ENCODE data around the gene RITA1.

GRCh38 chr12:113221181-113221996 is 35.9 kb downstream of the RITA1 start, which contains the start of gene TPCN1:
- TF ChIP-seq POLR2A (IDR thresholded peaks at IDR 0.05) (peak; percentile 98), CTCF (IDR thresholded peaks at IDR 0.05) (peak in 2 of 3 donors; percentile 32 to 53)

Data from ovary (tissue), 3 donors.